NCI-H82 treated with DMSO at 0.1 percent for 48 hours (cell line): Measurements from ENCODE around the gene GBP7.
"Not testable (repeated sequence)": the region's sequence is repeated elsewhere in the genome, so short reads cannot be mapped to it uniquely, and the experiment has no call there.

Source experiments
- DNase-seq: peaks from one replicate; lab custom pipeline; 2025; ENCODE audit not compliant: unreplicated experiment; lab: John Stamatoyannopoulos, UW

Gene GBP7

GRCh38 chr1:89170170-89171066 lies 5.4 kb downstream of the GBP7 start:
- DNase-seq, result no peak

DNA sequence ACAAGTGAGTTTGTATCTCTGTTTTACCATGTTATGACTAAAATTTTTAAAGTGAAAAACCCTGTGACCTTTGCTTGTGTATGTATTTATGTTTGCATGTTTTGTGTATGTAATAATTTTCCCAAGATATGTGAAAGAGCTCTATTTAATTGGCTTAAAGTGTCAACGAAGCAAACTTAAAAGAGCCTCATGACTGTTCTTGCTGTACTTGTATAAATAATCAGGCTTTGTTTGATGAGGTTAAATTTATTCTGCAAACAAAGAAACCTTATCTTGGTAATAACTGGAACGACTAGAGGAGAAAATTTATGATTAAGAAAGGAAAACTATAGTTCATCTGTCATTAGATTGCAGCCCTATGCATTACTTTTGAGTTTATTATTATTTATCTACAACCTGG lies 6.6 kb downstream of the GBP7 start:
- no peak for DNase-seq

DNA sequence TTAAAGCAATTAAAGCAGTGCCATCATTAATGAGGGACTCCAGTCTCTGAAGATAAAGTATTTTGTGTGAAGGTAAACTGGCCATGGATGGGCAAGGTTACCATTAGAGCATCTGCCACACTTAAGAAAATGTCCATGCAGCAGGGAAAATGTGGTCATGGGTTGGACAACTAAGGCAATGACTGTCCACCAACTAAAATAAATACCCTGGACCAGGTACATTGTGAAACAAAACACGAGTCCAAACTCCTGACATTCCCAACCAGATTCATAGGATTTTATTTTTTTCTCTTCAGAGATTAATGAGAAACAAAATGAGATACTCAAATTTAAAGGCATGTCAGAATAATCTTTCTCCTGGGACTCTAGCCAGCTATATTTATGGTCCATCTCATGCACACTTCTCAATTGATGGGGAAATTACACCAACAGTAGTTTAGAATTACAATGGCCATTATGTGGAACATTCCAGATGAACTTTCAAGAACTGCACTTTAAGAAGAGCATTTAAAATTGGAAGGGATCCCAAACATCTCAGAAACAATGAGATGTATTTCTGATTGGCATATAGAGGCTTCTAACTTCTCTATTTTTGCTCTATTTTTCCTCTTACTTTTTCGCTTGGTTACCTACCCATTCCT lies 8.1 kb downstream of the GBP7 start:
- DNase-seq, result no peak

DNA sequence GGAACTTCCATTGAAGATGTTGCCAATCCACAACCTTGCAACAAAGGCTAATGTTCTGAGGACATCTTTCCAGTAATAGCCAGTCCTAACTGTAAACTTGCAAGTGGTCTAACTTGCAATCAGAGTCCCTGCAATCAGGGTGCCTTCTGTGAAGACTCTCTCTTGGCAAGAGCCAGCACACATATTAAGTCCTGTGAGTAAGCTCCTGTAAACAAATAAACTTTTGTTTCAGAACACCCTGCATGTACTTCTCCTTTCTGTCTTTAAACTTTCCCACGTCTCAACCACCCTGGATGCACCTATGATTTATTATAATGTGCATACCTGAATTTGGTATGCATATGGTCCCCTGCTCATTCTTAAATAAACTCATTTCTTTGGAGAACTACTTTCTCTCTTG lies 9.1 kb downstream of the GBP7 start:
- no peak for DNase-seq

GRCh38 chr1:89165811-89166210 lies 10.0 kb downstream of the GBP7 start:
- no peak for DNase-seq

GRCh38 chr1:89151047-89151446 lies 24.8 kb downstream of the GBP7 start:
- no peak for DNase-seq

DNA sequence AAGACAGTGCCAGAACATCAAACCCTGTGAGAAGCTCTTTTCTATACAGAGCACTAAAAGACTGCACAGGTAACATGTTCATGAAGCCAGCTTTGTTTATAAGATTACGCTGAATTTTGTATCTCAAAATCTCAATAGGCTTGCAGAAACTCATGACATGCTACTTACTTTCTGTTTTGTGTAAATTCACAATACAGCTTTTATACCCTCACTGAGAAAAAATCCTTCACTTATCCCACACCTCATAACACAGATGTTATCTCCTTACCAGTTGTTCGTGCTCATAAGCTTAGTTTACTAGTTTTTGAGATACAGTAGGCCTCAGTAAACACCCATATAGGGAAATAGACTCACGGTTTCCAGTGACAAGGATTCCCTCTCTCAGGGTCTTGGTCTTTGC lies 25.8 kb downstream of the GBP7 start:
- no peak for DNase-seq

GRCh38 chr1:89149229-89149628 lies 26.6 kb downstream of the GBP7 start:
- no peak for DNase-seq

DNA sequence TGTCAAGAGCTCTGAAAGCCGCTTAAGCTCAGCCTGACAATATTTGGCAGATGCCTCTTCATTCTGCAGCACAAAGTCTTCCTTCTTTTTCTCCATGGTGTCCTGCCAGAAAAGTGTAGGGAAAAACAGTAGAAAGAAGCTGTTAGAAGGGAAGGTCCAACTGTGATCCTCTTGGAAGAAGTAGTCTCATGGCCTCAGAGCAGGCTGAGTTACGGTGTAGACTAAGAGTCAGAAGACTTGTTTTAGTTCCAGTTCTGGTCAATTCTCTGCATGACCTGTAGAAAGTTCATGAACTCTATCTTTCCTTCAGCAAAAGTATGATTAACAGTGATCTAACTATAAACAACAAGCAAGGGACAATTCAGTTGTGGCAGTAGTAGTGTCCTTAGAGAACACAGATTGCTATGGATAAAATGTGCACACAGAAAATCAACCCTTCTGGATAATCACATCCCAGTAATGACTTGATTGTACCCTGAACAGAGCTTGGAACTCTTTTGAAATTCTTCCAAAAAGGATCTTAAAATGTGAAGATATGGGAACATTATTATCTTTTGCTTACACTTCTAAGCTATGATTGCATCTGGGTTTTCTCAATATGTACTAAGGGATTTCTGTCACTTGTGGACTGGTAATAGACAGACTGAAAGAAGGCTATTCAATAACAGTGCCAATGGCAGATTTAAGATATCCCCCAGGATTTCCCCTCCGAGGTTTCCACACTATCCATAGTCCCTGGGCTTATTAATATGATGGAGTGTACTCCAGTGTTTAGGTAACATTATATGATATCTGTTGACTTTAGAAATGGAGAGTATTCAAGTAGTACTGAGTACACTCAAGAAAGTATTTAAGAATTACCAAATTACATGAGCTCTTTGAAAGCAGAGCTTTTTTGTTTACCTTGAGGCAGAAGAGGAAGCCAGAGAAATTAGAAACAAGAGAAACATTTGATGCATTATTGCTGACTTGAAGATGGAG lies 27.8 kb downstream of the GBP7 start:
- no peak for DNase-seq

GRCh38 chr1:89146721-89147120 lies 29.1 kb downstream of the GBP7 start:
- DNase-seq, result no peak

DNA sequence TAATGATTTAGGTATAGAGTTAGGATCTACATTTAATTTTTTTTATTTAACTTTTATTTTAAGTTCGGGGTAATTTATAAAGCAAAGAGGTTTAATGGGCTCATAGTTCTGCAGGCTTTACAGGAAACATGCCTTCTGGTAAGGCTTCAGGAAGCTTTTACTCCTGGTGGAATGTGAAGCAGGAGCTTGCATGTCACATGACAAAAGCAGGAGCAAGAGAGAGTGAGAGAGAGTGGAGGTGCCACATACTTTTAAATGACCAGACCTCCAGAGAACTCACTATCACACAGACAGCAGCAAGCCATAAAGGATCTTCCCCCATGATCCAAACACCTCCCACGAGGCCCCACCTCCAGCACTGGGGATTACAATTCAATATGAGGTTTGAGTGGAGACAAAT lies 32.3 kb downstream of the GBP7 start:
- no peak for DNase-seq

- DNase-seq, result no peak
Measured at GRCh38 chr1:89142160-89142559, 33.6 kb downstream of the GBP7 start.

GRCh38 chr1:89133747-89134146 lies 42.1 kb downstream of the GBP7 start:
- DNase-seq, result no peak

- DNase-seq, result no peak
Measured at GRCh38 chr1:89130716-89131115, 45.1 kb downstream of the GBP7 start.

- no peak for DNase-seq
Measured at GRCh38 chr1:89129911-89130310, 45.9 kb downstream of the GBP7 start.

DNA sequence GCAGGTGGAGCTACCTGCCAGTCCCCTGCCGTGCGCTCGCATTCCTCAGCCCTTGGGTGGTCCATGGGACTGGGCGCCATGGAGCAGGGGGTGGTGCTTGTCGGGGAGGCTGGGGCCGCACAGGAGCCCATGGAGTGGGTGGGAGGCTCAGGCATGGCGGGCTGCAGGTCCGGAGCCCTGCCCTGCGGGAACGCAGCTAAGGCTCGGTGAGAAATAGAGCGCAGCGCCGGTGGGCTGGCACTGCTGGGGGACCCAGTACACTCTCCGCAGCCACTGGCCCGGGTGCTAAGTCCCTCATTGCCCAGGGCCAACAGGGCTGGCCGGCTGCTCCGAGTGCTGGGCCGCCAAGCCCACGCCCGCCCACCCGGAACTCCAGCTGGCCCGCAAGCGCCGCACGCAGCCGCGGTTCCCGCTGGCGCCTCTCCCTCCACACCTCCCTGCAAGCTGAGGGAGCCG lies 47.8 kb downstream of the GBP7 start:
- DNase-seq, result not testable (repeated sequence)

DNA sequence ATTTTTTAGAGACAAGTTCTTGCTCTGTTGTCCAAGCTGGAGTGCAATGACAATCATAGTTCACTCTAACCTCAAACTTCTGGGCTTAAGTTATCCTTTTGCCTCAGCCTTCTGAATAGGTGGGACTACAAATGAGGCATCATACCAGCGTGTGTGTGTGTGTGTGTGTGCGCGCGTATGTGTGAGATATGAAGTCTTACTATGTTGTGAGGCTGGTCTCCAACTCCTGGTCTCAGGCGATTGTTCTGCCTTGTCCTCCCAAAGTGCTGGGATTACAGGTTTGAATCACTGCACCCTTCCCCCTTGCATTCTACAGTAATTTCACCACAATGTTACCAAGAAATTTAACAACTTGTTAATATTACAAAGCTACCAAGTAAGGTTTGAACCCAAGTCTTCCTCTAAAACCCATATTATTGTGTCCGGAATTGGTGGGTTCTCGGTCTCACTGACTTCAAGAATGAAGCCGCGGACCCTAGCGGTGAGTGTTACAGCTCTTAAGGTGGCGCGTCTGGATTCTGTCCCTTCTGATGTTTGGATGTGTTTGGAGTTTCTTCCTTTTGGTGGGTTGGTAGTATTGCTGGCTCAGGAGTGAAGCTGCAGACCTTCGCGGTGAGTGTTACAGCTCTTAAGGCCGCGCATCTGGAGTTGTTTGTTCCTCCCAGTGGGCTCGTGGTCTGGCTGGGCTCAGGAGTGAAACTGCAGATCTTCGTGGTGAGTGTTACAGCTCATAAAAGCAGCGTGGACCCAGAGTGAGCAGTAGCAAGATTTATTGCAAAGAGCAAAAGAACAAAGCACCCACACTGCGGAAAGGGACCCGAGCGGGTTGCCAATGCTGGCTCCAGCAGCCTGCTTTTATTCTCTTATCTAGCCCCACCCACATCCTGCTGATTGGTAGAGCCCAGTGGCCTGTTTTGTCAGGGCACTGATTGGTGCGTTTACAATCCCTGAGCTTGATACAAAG lies 48.9 kb downstream of the GBP7 start:
- DNase-seq, result not testable (repeated sequence)

DNA sequence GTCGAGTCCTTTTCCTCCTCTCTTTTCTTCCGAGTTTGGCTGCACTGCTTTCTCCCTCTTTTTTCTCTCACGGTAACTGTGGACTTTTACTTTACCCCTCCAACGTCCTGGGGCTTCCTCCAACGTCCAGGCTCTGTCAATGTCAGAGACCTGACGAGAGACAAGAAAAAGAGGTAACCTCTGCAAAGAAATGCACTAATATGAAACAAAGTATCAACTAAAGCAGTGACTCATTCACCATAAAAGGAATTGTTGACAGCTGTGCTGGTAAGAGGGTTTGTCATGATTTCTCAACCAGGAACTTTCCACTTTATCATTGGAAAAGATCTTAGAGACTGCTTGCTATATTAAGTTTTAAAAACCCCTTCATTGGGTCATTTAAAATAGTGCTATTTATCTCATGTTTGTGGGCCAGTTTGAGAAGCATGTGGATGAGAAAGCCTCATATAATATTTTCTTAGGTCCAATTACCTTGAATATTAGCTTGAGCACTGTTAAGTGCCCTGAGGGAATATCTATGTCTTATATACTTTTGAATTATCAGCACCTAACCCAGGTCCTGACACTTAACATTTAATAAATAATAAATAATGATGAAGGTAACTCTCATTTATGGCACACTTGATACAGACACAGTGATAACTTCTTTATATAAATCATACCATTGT lies 49.8 kb downstream of the GBP7 start, which contains the start of gene GBP2:
Gene GBP2 (minus strand): TSS at position 202 of the 668 bp plus-strand sequence. CDS start 4,148 bp downstream, outside the sequence.
- no peak for DNase-seq

- DNase-seq, result no peak
Measured at GRCh38 chr1:89125240-89125912, 50.4 kb downstream of the GBP7 start.
